Hematopoietic multipotent progenitor cell treated with erythropoietin and hydrocortisone succinate and interleukin-3 and kit ligand, for 8 days (in vitro differentiated cells): ENCODE data around the gene PLPPR4.

Source experiments
- DNase-seq: peaks from one replicate; pipeline ENCODE4 v3.0.0-alpha.2; 2015

PLPPR4 gene

DNA sequence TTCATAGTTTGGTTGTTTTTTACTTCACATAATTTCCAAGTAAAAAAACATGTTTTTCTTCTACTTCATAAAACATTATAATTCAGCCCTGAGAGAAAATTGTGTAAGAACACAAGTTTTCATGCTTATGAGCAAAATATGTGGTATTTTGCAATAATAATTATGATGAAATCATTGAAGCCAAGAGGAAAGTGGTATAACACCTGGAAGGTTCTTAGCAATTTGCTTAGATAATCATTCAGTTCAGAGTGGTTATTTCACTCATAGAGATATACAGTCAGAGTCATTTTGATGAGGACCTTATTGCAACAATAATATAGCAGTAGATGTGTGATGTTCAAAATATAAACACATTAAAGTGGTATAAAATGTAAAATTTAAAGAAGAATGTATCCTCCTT lies 94.5 kb downstream of the PLPPR4 start:
- no peak for DNase-seq
